Measurements from ENCODE around the gene NLRP4.
"Not testable (repeated sequence)": the region's sequence is repeated elsewhere in the genome, so short reads cannot be mapped to it uniquely, and the experiment has no call there.

NLRP4 gene

DNA sequence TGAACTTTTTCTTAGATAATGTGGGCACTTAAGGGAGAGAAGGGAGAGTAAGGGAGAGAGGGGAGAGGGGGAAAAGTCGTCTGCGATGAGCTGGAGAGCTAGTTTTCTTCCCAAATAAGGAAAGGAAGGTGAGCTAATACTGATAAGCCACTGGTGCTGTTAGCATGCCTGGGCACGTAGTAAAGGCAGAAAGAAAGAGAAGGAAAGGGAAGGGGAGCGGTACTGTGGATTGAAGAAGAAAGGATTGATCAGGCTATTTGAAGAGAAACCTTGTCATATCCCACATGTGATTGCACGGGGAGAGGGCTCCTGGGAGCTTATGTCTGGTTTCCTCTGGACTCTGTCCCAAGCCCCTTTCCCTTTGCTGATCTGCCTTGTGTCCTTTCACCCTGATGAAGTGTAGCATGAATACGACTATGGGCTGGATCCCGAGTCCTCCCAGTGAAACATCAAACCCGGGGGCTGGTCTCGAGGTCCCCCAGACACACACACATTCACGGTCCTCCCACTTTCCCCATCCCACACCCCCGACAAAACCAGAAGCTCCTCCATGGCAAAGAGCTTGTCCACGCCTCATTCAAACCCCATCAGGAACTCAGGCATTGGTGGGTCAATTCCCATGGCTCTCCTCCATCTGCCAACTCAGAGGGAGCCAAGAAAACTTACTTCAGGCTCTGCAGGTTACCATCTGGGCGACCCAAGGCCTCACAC is 65.2 kb downstream of the NLRP4 start:
- no peak for DNase-seq

DNA sequence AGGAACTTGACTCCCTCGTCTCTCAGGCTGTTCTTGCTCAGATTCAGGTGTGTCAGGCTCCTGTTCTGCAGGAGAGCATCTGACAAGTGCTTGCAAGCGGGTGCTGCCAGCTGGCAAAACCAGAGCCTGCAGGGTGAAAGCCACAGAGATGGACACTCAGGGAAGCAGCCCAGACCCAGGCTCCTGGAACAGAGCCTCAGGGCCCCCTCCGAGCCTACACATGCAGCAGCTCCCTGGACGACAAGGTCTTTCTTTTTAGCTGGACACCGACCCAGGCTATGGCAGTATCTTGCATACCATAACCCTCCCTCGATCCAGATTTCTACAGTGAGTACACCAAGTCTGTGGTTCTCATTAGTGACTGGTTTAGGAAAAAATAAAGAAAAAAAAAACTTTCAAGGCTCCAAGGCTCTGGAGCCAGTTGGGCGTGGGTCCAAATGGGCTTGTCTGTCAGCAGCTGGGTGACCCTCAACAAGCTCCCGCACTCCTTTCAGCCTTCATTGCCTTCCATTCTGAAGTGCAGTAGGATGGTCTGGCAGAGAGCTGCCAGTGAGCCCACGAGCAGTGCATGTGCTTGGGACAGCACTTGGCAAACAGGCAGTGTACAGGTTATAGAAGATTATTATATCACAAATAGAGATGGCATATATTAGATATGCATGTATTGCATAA is 65.9 kb downstream of the NLRP4 start:
- no peak for DNase-seq

DNA sequence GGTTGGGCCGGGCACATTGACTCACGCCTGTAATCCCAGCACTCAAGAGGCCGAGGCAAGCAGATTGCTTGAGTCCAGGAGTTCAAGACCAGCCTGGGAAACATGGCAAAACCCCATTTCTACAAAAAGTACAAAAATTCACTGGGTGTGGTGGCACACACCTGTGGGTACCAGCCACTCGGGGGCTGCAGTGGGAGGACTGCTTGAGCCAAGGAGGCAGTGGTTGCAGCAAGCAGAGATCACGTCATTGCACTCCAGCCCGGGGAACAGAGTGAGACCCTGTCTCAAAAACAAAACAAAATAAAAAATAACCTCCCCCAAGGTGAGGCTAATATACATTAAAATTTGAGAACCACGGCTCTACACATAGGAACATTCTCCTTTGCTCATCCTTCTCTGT is 70.9 kb downstream of the NLRP4 start:
- DNase-seq, result no peak

DNA sequence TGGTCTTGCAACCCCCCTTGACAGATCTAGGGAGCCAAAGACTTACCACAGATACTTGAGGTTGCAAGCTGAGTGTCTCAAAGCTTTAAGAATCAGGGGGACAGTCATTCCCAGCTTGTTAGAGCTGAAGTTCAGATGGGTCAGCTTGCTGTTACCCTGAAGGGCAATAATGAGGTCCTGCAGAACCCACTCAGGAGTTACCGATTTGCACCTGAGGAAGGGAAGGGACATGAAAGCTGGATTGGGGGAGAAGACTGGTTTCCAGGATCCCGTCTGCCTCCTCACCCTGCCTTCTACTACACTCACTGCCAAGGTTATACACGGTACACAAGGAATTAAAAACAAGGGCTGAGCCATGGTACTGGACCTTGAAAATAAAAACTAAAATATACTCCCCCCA is 71.4 kb downstream of the NLRP4 start:
- DNase-seq, result no peak

DNA sequence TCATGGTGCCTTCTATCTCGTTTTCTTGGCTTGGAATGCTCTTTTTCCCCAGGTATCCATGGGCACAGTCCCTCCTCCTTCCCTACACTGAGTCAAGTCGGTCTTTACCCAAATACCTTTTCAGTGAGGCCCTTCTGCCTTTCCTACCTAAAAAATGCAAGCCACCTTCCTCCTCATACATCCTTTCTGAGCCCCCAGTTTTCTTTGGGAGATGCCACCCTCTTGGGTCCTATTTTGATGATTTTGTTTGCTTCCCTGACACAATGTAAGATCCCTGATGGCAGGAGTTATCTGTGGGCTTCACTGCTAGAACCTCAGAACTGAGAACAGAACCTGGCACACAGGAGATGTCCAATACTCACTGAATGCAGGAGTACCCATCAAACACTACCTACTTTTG is 73.5 kb downstream of the NLRP4 start:
- no peak for DNase-seq

DNA sequence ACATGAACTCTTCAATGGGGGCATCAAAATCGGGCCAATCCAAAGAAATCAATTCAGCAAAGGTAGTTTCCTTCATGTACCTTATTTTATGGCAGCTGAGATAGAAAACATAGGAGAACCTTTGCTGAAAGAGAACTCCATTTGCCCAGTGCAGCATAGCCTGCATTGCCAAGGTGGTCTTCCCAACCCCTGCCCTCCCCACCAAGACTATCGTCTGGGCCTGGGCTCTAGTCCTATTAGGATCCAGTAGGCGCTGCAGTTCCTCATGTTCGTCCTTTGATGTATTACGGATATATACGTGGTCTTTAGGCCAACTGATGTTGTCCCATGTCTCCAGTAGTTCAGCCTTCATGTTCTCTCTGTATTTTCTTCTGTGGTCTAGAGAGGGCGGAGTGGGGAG is 76.6 kb downstream of the NLRP4 start:
- no peak for DNase-seq

DNA sequence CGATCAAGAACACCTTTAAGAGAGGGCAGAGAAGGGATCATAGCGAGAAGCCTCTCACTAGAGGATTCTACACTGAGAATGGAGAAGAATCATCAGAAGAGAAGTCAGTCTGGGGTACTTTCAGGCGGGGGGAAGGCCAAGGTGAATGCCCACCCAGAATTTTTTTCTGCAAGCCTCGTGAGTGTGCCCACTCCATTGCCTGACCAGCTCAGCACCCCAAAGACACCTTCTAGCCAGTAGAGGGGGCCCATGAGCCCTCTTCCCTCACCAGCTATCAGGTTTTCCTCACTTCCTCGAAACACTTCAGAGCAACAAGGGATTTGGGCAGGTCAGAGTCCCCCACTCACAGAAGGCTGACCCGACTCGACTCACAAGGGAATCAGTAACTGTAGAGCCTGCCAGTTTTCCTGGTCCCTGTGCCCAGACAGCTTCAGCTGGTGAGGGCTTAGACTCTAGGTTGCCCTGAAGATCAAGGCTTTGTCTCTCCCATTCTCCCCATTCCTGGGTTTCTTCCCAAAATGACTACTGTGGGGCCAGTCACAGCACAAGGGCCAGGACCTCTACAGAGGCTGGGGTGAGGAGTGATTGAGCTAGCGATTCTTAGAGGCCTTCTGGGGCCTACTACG is 77.4 kb downstream of the NLRP4 start:
- no peak for DNase-seq

DNA sequence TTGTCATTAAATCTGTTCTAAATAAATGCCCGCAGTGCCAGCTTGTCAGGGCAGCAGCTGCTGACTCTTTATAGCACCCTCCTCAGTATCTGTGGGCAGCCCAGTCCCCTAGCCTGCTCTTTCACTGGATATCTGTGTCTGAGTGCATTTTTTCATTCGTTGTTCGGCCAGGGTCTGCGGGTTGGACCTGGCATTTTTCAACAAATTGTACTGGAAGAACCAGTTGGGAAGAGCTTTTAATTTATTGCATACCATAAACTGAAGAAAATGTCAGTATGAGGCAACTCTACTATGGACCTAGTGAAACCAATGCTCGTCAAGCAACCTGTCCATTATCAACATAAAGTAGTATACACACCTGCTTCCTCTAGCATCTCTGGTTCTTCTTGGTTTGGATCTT is 87.2 kb downstream of the NLRP4 start:
- no peak for DNase-seq

DNA sequence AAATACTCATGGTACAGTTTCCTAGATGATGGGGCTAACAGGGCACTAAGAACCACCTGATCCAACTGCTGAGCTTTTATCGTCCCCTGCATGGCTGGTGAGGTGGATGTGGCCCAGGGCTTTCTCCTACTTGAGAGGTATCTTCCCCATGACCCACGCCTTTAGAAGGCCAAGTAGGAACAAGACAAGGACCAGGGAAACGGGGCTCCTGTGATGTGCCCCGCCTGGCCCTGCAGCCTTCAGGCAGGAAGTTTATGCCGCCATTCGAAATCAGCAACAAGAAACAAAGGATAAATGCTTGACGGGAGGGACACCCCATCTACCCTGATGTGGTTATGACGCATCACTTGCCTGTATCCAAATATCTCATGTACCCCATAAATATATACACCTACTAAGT is 91.7 kb downstream of the NLRP4 start:
- no peak for DNase-seq

DNA sequence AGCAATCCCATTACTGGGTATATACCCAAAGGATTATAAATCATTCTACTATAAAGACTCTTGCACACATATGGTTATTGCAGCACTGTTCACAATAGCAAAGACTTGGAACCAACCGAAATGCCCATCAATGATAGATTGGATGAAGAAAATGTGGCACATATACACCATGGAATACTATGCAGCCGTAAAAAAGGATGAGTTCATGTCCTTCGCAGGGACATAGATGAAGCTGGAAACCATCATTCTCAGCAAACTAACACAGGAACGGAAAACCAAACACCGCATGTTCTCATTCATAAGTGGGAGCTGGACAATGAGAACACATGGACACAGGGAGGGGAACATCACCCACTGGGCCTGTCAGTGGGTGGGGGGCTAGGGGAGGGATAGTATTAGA is 92.9 kb downstream of the NLRP4 start:
- not testable (repeated sequence) for DNase-seq

DNA sequence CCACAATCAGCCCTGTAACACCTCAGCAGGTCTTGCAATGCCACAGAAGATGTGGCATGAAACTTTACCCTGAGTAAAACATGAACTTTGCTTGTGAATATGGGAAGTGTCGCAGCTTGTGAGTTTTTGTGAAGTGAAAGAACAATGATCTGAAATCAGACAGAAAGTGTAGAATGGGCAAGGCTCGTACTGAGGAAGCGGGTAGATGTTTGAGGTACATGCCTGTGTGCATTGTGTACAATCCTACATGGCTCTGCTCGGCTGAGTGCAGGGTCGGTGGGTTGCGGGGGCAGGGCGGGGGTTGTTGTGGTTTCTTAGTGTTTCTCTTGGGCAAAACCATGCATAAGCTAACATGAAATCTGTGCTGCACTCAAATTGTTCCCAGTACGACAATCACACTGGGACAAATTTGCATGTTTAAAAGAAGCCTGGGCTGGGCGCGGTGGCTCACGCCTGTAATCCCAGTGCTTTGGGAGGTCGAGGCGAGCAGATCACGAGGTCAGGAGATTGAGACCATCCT is 94.7 kb downstream of the NLRP4 start:
- DNase-seq, result no peak

Measured in NCI-H1105 (cell line).